SKM-1 (cell line): Measurements from ENCODE around the gene MFF.
"Not testable (repeated sequence)": the region's sequence is repeated elsewhere in the genome, so short reads cannot be mapped to it uniquely, and the experiment has no call there.

Source experiments
- DNase-seq: peaks from one replicate; lab custom pipeline; 2025; ENCODE audit not compliant: unreplicated experiment; lab: John Stamatoyannopoulos, UW

The MFF gene

DNA sequence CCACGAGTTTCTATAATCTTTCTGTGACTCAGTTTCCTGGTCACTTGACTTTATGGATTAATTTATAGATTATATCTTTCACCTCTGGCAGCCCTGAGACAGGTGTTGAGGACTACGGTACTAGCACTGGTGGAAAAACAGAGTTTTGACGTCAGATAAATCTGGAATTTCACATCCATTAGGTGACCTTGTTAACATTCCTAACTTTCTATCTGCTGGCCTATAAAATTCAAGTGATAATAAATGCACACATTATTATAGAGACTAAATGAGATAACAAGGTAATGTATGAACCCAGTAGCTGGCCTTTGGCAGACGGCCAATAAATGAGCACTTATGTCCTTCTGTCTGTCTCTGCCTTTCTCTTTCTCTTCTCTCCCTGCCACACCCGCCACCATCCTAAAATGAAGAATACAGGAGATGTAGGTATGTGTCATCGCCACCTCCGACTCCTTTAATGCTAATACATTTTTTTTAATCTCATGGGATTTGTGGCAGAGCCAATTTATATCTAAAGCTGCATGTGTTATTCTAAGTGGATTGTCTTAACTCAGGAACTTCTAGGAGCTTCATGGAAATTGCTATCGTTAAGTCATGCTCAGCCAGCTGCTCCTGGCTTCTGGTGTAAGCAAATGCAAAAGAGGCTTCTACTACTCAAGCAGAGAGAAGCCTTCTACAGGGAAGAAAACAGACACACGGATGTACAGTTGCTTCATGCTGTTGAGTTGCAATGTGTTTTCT is 51.8 kb downstream of the MFF start:
- no peak for DNase-seq

- DNase-seq, result no peak
These were observed 52.7 kb downstream of the MFF start for GRCh38 chr2:227377467-227378351.

DNA sequence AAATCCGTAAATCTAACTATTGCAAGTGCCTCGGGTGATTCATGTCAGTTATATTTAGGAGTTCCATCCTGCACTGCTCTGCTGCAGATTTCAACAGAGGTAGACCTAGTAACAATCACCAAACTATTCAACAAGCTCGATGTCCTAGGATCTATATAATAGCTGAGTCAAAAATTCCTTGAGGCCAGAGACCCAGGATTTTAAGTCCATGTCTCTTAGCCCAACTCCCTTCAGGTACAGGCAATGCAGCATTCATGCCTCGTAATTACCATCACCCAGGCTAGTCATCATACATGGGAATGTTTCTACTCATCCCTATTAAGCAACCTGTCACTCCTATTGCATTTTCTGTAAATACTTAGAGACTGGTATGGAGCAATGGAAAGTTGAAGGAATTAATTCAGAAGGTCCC is 53.3 kb downstream of the MFF start:
- no peak for DNase-seq

DNA sequence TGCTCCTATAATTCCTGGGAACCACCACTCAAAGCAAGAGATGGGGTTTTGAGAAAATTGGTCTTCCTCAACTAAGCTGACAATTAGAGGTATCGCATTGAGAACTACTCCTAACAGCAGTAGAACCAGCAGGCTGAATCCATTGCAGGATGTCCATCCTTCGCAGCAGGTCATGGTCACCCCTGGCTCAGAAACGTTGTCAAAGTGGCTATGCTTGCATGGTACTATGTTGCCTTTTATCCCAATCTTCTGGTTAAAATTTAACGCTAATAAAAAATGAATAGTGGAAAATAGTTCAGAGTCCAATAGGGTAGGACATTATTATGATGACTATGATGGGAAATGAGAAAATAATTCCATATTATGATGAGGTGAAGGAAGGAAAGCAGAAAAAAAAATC is 54.0 kb downstream of the MFF start, which contains the start of gene TM4SF20:
Gene TM4SF20, minus strand, starts transcription at position 212 of the 400 bp plus-strand sequence. Its CDS starts 38 bp downstream, at position 174.
- no peak for DNase-seq

DNA sequence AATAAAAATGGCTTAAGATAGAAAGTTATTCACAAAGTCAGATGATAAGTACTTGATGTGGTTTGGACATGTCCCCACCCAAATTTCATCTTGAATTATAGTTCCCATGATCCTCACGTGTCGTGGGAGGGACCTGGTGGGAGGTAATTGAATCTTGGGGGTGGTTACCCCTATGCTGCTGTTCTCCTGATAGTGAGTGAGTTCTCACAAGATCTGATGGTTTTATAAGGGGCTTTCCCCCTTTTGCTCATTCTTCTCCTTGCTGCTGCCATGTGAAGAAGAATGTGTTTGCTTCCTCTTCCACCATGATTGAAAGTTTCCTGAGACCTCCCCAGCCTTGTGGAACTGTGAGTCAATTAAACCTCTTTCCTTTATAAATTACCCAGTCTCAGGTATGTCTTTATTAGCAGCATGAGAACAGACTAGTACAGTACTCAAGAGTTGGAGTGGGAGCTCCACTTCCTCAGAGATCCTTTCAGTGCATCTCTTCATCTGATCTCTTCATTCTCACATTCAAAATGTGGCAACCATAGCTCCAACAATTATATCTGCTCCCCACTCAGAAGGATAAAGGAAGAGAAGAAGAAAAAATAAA is 57.3 kb downstream of the MFF start:
- not testable (repeated sequence) for DNase-seq

- DNase-seq, result no peak
These were observed 58.6 kb downstream of the MFF start for GRCh38 chr2:227383686-227384085.

- DNase-seq, result no peak
These were observed 61.6 kb downstream of the MFF start for GRCh38 chr2:227386630-227387029.

- DNase-seq, result not testable (repeated sequence)
These were observed 62.5 kb downstream of the MFF start, which contains the start of gene SCYGR1 for GRCh38 chr2:227387583-227387982. Gene SCYGR1 (minus strand): TSS chr2:227387949. CDS start chr2:227387949, 0 bp downstream.

DNA sequence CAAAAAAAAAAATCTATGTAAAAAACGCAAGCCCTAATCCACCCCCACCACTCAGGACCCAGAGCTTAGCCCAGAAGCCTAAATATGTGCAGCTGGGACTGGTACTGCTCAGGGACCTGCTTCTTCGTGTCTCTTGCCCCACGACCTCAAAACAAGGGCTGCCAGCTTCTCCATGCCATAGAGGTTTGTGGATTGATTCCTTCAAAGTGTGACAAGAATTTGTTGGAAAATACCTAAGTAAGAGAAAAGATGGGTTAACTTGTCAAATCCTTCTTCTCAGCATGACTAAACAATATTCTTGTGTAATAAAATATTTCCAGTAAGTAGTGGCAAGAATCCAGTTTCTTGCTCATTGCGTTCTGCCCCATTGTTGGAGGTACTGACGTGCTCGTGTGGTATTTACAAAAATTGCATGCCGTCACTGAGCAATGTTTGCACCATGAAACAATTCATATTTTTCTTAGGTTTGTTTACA is 63.5 kb downstream of the MFF start:
- no peak for DNase-seq

DNA sequence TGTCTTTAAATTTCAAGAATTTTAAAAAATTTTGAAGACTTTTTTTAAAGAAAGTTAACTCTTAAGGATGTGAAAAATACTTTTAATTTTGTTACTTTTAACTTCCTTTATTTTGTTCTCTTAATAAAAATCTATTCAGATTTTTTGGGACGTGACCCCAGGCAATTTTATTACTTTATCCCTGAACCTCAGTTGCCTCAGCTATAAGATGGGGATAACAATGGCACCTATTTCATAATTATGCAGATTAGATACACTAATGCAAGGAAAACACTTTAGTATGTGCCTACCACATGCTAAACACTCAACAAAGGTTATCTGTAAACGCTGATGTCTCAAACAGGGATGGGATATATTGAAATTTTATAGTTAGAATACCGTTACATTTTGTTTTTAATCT is 64.2 kb downstream of the MFF start:
- DNase-seq, result no peak

GRCh38 chr2:227389661-227390060 is 64.6 kb downstream of the MFF start:
- DNase-seq, result no peak

DNA sequence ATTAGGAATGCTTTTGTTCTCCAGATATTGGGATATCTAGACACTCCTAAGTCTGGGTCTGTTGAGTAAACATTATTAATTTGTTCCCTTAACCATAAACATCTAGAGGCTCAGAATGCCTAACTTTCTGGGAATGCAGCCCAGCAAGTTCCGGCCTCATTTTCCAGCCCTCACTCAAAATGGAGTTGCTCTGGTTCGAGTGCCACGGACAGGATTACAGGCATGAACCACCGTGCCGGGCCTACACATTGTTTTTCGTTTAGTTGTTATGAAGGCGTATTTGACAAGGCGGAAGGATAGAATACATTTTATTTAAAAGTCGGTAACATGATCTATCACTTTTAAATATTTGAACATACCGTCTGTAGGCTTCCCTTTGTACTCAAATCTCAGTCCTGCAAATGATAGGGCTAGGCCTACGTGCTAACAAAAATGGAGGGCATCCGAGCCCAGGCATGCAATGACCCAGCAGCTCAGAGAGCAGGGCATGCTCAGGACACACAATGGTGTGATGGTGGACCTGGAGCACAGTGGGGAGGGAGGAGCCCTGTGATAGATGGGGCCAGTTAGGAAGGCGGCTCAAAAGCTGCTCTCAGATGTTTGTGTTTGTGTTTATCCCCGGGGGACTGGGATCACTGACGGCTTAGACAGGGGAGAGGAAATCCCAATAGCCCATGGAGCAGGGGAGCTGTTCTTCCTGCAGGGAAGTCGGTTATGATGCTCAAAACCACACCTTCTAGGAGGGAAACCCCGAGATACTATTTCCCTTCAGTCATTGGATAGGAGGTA is 65.6 kb downstream of the MFF start:
- no peak for DNase-seq

DNA sequence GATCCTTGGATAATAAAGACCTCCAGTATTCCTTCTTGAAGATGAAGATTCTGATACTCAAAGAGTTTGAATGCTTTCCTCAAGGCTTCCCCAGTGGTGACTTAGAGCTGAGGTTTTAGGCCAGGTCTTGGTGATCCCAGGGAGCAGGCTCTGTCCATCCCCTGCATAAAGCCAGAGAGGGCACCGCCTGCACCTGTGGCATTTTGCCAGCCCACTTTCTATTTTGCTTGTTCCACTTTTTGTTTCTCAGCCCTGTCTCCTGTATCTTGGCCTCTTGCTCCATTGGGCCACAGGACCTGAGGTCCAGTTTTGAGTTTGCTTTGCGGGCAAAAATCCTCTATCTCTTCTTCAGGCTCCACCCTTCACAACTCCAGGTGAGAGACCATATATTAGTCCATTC is 69.3 kb downstream of the MFF start:
- DNase-seq, result no peak

DNA sequence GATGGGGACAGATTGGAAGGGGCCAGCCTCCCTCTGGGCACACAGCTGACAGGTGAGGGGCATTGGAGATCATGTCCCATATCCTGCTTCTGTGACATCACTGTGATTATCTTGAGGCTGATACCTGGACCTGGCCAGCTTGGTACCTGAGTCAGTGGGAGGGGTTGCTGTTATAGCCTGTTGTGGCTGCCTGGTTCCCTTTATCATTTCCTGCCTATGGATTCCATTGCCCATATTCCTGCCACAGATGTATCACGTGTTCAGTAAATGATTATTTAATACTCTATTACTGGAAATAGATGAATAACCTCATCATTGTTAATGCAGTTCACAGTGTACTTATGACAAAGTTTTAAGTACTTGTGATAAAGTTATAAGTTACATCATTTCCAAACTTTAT is 70.5 kb downstream of the MFF start:
- no peak for DNase-seq

DNA sequence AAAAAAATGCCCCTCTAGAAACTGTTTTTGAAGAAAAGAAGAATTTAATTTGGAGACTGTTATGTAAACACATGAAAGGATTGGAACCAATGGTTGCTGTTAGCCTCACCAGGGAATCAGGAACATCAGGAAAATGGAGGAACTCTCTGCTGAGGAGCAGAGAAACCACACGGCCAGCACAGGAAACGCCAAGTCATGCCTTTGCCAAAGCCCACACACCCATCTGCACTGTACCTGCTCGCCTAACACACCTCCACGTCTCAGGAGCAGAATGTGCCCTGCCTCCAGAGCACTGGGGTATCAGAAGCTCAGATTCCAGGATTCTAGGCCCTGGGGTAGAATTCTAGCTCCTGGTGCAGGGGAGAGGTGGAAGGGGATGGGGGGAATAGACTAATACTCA is 72.5 kb downstream of the MFF start:
- no peak for DNase-seq

- DNase-seq, result no peak
These were observed 73.9 kb downstream of the MFF start for GRCh38 chr2:227398684-227399670.

- no peak for DNase-seq
These were observed 76.5 kb downstream of the MFF start for GRCh38 chr2:227401550-227401949.

DNA sequence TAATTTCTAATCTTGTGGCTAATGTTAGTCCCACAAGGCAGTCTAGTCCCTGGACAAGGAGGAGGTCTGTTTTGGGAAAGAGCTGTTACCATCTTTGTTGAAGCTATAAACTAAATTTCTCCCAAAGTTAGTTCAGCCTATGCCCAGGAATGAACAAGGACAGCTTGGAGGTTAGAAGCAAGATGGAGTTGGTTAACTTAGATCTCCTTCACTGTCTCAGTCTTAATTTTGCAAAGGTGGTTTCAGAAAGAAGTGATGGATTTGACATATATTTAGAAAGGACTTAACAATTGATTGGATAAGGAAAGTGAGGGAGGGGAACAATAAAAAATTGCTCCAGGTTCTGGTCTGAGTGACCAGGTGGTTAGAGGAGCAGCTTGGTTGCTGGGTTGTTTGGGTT is 77.3 kb downstream of the MFF start:
- DNase-seq, result no peak

DNA sequence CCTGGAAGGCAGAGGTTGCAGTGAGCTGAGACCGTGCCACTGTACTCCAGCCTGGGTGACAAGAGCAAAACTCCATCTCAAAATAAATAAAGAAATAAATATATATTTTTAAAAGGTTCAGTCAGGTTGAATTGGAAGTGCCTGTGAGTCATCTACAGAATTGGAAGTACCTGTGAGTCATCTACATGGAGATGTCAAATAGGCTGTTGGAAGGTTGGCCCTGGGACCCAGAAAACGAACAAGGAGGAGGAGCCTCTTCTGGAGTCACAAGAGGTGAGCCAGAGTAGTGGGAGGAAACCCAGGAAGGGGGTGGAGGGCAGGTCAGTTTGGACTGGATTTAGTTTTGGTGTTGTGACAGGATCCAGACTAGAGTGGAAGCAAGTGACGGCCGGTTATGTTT is 77.9 kb downstream of the MFF start:
- no peak for DNase-seq
